ENCODE results near the gene ZBTB8A. TPM values are rescaled to one million over a fixed set of nuclear protein-coding genes. Genes with fewer than 3 reads are reported as not detected.

The ZBTB8A gene
- total and polyA plus RNA-seq, 10 of the 15 experiments (the other 5 are each of a cell fraction or from before 2014, with no cell fraction given) = 0.48 to 4.7 (median 2.4) TPM

DNA sequence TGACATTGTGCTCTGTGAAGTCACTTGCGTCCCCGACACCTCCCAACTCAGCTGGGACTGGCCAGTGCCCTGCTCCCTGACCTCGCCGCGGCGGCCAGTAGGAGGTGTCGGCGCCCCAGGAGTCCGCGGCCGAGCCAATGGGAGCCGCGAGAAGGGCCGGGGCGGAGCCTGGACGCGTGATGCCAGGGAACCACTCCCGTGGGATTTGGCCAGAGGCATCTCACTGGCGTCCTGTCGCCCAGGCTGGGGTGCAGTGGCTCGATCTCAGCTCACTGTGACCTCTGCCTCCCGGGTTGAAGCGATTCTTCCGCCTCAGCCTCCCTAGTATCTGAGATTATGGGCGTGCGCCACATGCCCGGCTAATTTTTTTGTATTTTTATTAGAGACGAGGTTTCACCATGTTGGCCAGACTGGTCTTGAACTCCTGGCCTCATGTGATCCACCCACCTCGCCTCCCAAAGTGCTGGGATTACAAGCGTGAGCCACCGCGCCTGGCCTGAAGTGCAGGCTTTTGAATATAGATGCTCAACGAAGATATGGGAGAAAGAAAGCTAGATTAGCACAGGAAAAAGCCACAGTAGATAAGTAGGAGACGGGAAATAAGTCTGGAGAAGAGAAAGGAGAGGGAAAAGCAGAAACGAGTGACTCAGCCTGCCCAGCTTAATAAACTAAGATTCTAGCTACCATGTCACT, 73.1 kb downstream of the ZBTB8A start (continued):
- no peak for TF ChIP-seq SKIL (IDR thresholded peaks at IDR 0.05; ENCODE audit: low read depth, poor library complexity, severe bottlenecking)
- peak; percentile 54; the same call in 1 of the 2 replicates for TF ChIP-seq NFYB (IDR thresholded peaks at IDR 0.05; ENCODE audit: insufficient read depth, low read depth, low read length)
- TF ChIP-seq RBBP5 (conservative IDR thresholded peaks at IDR 0.05) = no peak
- TF ChIP-seq EGR1 (IDR thresholded peaks at IDR 0.05; ENCODE audit: borderline replicate concordance in 1 of 2, low read depth in 2 of 2, low read length in 2 of 2) = no peak
- peak; percentile 58 for TF ChIP-seq POLR2A (IDR thresholded peaks at IDR 0.05; ENCODE audit: low read depth, low read length)
- TF ChIP-seq IKZF1 (conservative IDR thresholded peaks at IDR 0.05) = peak; percentile 17; the same call in 1 of the 2 replicates

- ChIA-PET SMC1A (ENCODE audit: uncharacterized antibody, unreplicated experiment) (interaction anchor here (0.6 kb wide), 1 partner anchor 36 kb away, joined by 3 read pairs; no protein-coding TSS in a partner anchor), RAD21 (ENCODE audit: unreplicated experiment) (interaction anchor here (1.5 kb wide), 1 partner anchor 32 kb away, joined by 3 read pairs; no protein-coding TSS in a partner anchor), CTCF (no interaction called here), POLR2A (no interaction called here)
- Histone ChIP-seq H3K27ac (ENCODE audit: control insufficient read depth, insufficient read depth) (no peak overlapping the region), H3K9ac (ENCODE audit: control insufficient read depth, insufficient read depth, low read length) (no peak overlapping the region), H3K79me2 (ENCODE audit: control insufficient read depth, insufficient read depth, low read length) (no peaks in the 10 kb centered on the region), H2AFZ (ENCODE audit: control insufficient read depth, low read depth, low read length) (no peak overlapping the region), H3K4me1 (ENCODE audit: control insufficient read depth, insufficient read depth, low read length) (peaks cover 5% of the 10 kb centered on the region; the same call in 1 of the 2 replicates), H3K27me3 (replicated peaks in 1 of 2; ENCODE audit: control insufficient read depth in 2 of 2, insufficient read depth in 2 of 2, low read length in 1 of 2) (no peaks in the 10 kb centered on the region), H3K4me2 (ENCODE audit: control insufficient read depth, insufficient read depth) (no peak overlapping the region), H3K4me3 (no peak overlapping the region), H3K9me3 (replicated peaks; ENCODE audit: control insufficient read depth, insufficient read depth, low read length) (no peaks in the 10 kb centered on the region), H3K36me3 (ENCODE audit: control insufficient read depth in 2 of 2, insufficient read depth in 2 of 2, low read length in 1 of 2) (no peaks in the 10 kb centered on the region), H4K20me1 (ENCODE audit: control insufficient read depth, insufficient read depth) (no peaks in the 10 kb centered on the region)
- intact Hi-C loops (cut with micrococcal nuclease; ENCODE audit: unreplicated experiment) = no loop called here
- 91% methylated on average over 5 of the region's 5 CpGs for WGBS (ENCODE audit: insufficient coverage, insufficient replicate concordance, low lambda C conversion rate, missing lambda C conversion rate)
- ATAC-seq (no peak), DNase-seq (ENCODE audit: low read depth, low spot score) (no peak), FAIRE-seq (no peak)
- no TSS peak for BruUV-seq (replicated peaks)
- in situ Hi-C loops (cut with MboI) = no loop called here
- TF ChIP-seq POLR2A (IDR thresholded peaks at IDR 0.05; ENCODE audit: low read depth, low read length) (no peak), PAX8 (IDR thresholded peaks at IDR 0.05) (no peak), HDAC6 (IDR thresholded peaks at IDR 0.05; ENCODE audit: unreplicated experiment) (no peak), PBX3 (IDR thresholded peaks at IDR 0.05; ENCODE audit: insufficient replicate concordance, low read depth, low read length) (no peak), ZNF687 (IDR thresholded peaks at IDR 0.05) (no peak), MTA3 (IDR thresholded peaks at IDR 0.05; ENCODE audit: borderline replicate concordance, low read length) (no peak), SUPT20H (IDR thresholded peaks at IDR 0.05; ENCODE audit: borderline replicate concordance, control insufficient read depth, low read depth, low read length) (no peak)
Measured at GRCh38 chr1:32613472-32613871, 74.2 kb downstream of the ZBTB8A start.
